Fibroblast of skin of scalp (primary cell): ENCODE results near the gene KRIT1.

ENCODE experiments used
- DNase-seq: peaks from one replicate; pipeline ENCODE4 v3.0.0-alpha.2; 2013

The KRIT1 gene

DNA sequence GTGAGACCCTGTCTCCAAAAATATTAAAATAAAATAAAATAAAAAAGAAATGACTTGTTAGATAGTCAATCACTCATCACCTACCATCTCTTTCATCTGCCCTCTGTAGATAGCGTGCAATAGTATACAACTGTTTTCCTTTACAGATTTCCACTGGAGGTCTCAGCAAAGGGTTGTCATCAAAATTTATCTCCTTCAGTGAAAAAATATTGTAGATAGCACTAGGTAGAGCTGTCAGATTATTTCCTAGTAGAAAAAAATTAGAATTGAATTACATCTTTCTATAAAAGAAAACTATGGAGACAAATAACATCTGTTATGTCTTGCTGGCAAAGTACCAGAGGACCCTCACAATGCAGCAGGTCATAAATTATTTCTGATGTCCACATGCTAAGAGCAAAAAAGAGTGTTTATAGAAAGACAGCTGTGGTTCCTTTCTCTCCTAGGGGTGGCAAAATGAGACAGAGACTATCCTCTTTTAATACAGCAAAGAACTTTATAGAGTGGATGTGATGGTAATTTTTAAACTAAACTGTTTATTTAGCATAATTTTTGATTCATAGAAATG lies 95.2 kb downstream of the KRIT1 start:
- no peak for DNase-seq

- DNase-seq = no peak
These were observed 95.9 kb downstream of the KRIT1 start for GRCh38 chr7:92149736-92150239.
